H1 (cell line): ENCODE results near the gene ENKUR. TPM values are rescaled to one million over a fixed set of nuclear protein-coding genes. Genes with fewer than 3 reads are reported as not detected.

Experiments used
- CTCF ChIA-PET: fragments of 300-600 bp; sonication (Branson Sonifier 250); formaldehyde crosslinking; loops from one replicate; lab custom pipeline; 2021; ENCODE audit not compliant: partially characterized antibody; lab: Charles Lee
- POLR2A ChIA-PET: fragments of 300-600 bp; sonication (Branson Sonifier 250); formaldehyde crosslinking; loops from one replicate; lab custom pipeline; 2021; ENCODE audit warnings: inconsistent platforms; ENCODE audit not compliant: partially characterized antibody; lab: Charles Lee
- DNase-seq, 2 experiments: peaks; one replicate each; pipeline versions ENCODE4 v3.0.0 to v3.0.0-alpha.2; 2010 to 2022; ENCODE audit warnings: low spot score in 2 of 2, low read depth in 1 of 2, mixed read lengths in 1 of 2
- FAIRE-seq: peaks from 2 replicates; lab custom pipeline; 2011; peaks lifted over from hg19 to GRCh38; lab: Jason Lieb, UNC
- H2AFZ ChIP-seq: 2 replicates; pipeline ENCODE4 v1.8.1; 2012; ENCODE audit warnings: low read length, inconsistent platforms
- H2AK5ac ChIP-seq: 2 replicates; pipeline ENCODE4 v1.6.1; 2013; ENCODE audit warnings: low read depth, low read length
- H2BK120ac ChIP-seq: replicated peaks from 2 replicates; pipeline ENCODE3; 2013; ENCODE audit warnings: low read depth, low read length, inconsistent platforms
- H2BK12ac ChIP-seq: 2 replicates; pipeline ENCODE4 v1.6.1; 2013; ENCODE audit warnings: low read depth, low read length
- H2BK15ac ChIP-seq: 2 replicates; pipeline ENCODE4 v1.6.1; 2013; ENCODE audit warnings: low read length
- H2BK20ac ChIP-seq: 2 replicates; pipeline ENCODE4 v1.6.1; 2013; ENCODE audit warnings: low read length
- H2BK5ac ChIP-seq: 2 replicates; pipeline ENCODE4 v1.6.1; 2013; ENCODE audit warnings: low read depth, low read length
- H3K14ac ChIP-seq: 2 replicates; pipeline ENCODE4 v1.6.1; 2013; ENCODE audit warnings: inconsistent platforms; ENCODE audit not compliant: insufficient read length
- H3K18ac ChIP-seq: 2 replicates; pipeline ENCODE4 v1.6.1; 2013; ENCODE audit warnings: low read length; ENCODE audit errors: extremely low read depth
- H3K23ac ChIP-seq: 2 replicates; pipeline ENCODE4 v1.6.1; 2013; ENCODE audit warnings: inconsistent platforms; ENCODE audit not compliant: insufficient read length
- H3K23me2 ChIP-seq: 2 replicates; pipeline ENCODE4 v1.6.1; 2013; ENCODE audit warnings: low read depth, low read length
- H3K27ac ChIP-seq: 2 replicates; pipeline ENCODE4 v1.6.1; 2011; ENCODE audit warnings: low read depth, low read length, inconsistent platforms
- H3K27me3 ChIP-seq, 4 experiments: replicated peaks in 1 of 4; 1 replicate in 1 of 4; 2 replicates in 3 of 4; pipeline versions ENCODE4 v1.6.1 to v1.8.1; 2011 to 2013; ENCODE audit warnings: low read length in 3 of 4, mild to moderate bottlenecking in 3 of 4, inconsistent platforms in 2 of 4, mixed read lengths in 2 of 4, moderate library complexity in 1 of 4; ENCODE audit not compliant: control insufficient read depth in 3 of 4, insufficient read depth in 3 of 4; ENCODE audit errors: extremely low read depth in 1 of 4
- H3K36me3 ChIP-seq, 4 experiments: 2 replicates each; pipeline versions ENCODE4 v1.6.1 to v1.8.1; 2011 to 2013; ENCODE audit warnings: mild to moderate bottlenecking in 4 of 4, low read length in 3 of 4, moderate library complexity in 2 of 4, control low read depth in 1 of 4, inconsistent platforms in 1 of 4; ENCODE audit not compliant: insufficient read depth in 4 of 4, control insufficient read depth in 2 of 4
- H3K4ac ChIP-seq: replicated peaks from 2 replicates; pipeline ENCODE3; 2013; ENCODE audit warnings: low read length, low read depth, mixed read lengths, inconsistent platforms; ENCODE audit not compliant: insufficient read length
- H3K4me1 ChIP-seq, 4 experiments: replicated peaks in 1 of 4; 1 replicate in 1 of 4; 2 replicates in 3 of 4; pipeline versions ENCODE4 v1.6.1 to v1.8.1; 2011 to 2013; ENCODE audit warnings: low read length in 3 of 4, inconsistent platforms in 2 of 4, mixed read lengths in 1 of 4; ENCODE audit not compliant: insufficient read depth in 4 of 4, control insufficient read depth in 3 of 4
- H3K4me2 ChIP-seq, 2 experiments: 2 replicates each; pipeline versions ENCODE4 v1.6.1 to v1.8.1; 2011 to 2013; ENCODE audit warnings: low read depth in 2 of 2, low read length in 2 of 2, control low read depth in 1 of 2, inconsistent platforms in 1 of 2, mild to moderate bottlenecking in 1 of 2; ENCODE audit not compliant: insufficient read depth in 1 of 2
- H3K4me3 ChIP-seq, 4 experiments: fragments of 200-600, 300-600 bp in 1 of 4; sonication (generic), shearing (Covaris generic), sonication (Bioruptor Twin) in 1 of 4; 2 replicates each; pipeline versions ENCODE4 v1.5.1 to v1.8.1; 2011 to 2016; ENCODE audit warnings: low read length in 4 of 4, low read depth in 3 of 4, control low read depth in 2 of 4, inconsistent platforms in 2 of 4, mild to moderate bottlenecking in 2 of 4, mixed read lengths in 1 of 4, moderate library complexity in 1 of 4; ENCODE audit not compliant: insufficient read depth in 2 of 4; ENCODE audit errors: extremely low read depth in 1 of 4
- H3K56ac ChIP-seq: replicated peaks from 2 replicates; pipeline ENCODE3; 2013; ENCODE audit warnings: low read depth, mild to moderate bottlenecking, mixed read lengths, low read length, inconsistent platforms; ENCODE audit not compliant: insufficient read length
- H3K79me1 ChIP-seq: 2 replicates; pipeline ENCODE4 v1.6.1; 2013; ENCODE audit warnings: low read depth, low read length, control low read depth
- H3K79me2 ChIP-seq, 2 experiments: 2 replicates each; pipeline versions ENCODE4 v1.6.1 to v1.8.1; 2012 to 2013; ENCODE audit warnings: low read length in 2 of 2, mild to moderate bottlenecking in 2 of 2, inconsistent platforms in 1 of 2; ENCODE audit not compliant: insufficient read depth in 2 of 2, control insufficient read depth in 1 of 2
- H3K9ac ChIP-seq, 4 experiments: replicated peaks in 1 of 4; 1 replicate in 1 of 4; 2 replicates in 3 of 4; pipeline versions ENCODE4 v1.6.1 to v1.8.1; 2011 to 2013; ENCODE audit warnings: low read depth in 3 of 4, low read length in 3 of 4, control low read depth in 2 of 4, mild to moderate bottlenecking in 2 of 4, moderate library complexity in 2 of 4, inconsistent platforms in 1 of 4; ENCODE audit errors: extremely low read depth in 1 of 4
- H3K9me3 ChIP-seq, 2 experiments: 2 replicates each; pipeline versions ENCODE4 v1.6.1 to v1.8.1; 2012 to 2013; ENCODE audit warnings: mild to moderate bottlenecking in 2 of 2, moderate library complexity in 2 of 2, control low read depth in 1 of 2, inconsistent platforms in 1 of 2, low read depth in 1 of 2, low read length in 1 of 2, mixed read lengths in 1 of 2; ENCODE audit not compliant: insufficient read depth in 2 of 2
- H4K20me1 ChIP-seq, 2 experiments: replicated peaks in 1 of 2; 2 replicates each; pipeline versions ENCODE3 to v1.8.1; 2011 to 2013; ENCODE audit warnings: inconsistent platforms in 2 of 2, low read length in 2 of 2, mild to moderate bottlenecking in 1 of 2; ENCODE audit not compliant: insufficient read depth in 2 of 2, control insufficient read depth in 1 of 2
- H4K5ac ChIP-seq: 2 replicates; pipeline ENCODE4 v1.6.1; 2013; ENCODE audit warnings: low read length, low read depth, mixed read lengths, inconsistent platforms; ENCODE audit not compliant: insufficient read length
- H4K8ac ChIP-seq: 2 replicates; pipeline ENCODE4 v1.8.0; 2013; ENCODE audit warnings: mild to moderate bottlenecking, moderate library complexity, low read length, inconsistent platforms; ENCODE audit not compliant: insufficient read depth; ENCODE audit errors: extremely low read depth
- H4K91ac ChIP-seq: replicated peaks from 2 replicates; pipeline ENCODE3; 2013; ENCODE audit warnings: low read length, mixed read lengths, inconsistent platforms; ENCODE audit not compliant: insufficient read length
- ASH2L ChIP-seq: fragments of 200-600, 300-600 bp; sonication (generic); IDR thresholded peaks from one replicate; pipeline ENCODE4 v1.7.1; 2017; ENCODE audit warnings: low read length
- BCL11A ChIP-seq, 2 experiments: IDR thresholded peaks; one replicate each; pipeline ENCODE4 v1.6.1; 2011; ENCODE audit warnings: low read depth in 2 of 2, low read length in 2 of 2, mild to moderate bottlenecking in 2 of 2
- CTBP2 ChIP-seq: IDR thresholded peaks from 2 replicates; pipeline ENCODE4 v1.7.0; 2011; ENCODE audit warnings: borderline replicate concordance, mild to moderate bottlenecking, moderate library complexity, mixed read lengths, low read length; ENCODE audit not compliant: insufficient read depth, insufficient read length
- CTCF ChIP-seq, 3 experiments: IDR thresholded peaks; 1 replicate in 2 of 3; 2 replicates in 1 of 3; pipeline versions ENCODE4 v1.5.1 to v1.6.1; 2011; ENCODE audit warnings: low read length in 3 of 3, mild to moderate bottlenecking in 3 of 3, inconsistent platforms in 2 of 3, low read depth in 1 of 3, moderate library complexity in 1 of 3; ENCODE audit not compliant: insufficient read depth in 1 of 3; ENCODE audit errors: control extremely low read depth in 1 of 3
- E2F6 ChIP-seq: IDR thresholded peaks from 2 replicates; pipeline ENCODE4 v1.6.1; 2012; ENCODE audit warnings: inconsistent platforms
- HDAC2 ChIP-seq, 2 experiments: fragments of 300-600 bp in 1 of 2; sonication (generic) in 1 of 2; IDR thresholded peaks; 2 replicates each; pipeline ENCODE4 v1.6.1; 2011 to 2012; ENCODE audit warnings: low read depth in 2 of 2, low read length in 2 of 2, mild to moderate bottlenecking in 2 of 2, moderate library complexity in 2 of 2, borderline replicate concordance in 1 of 2, inconsistent platforms in 1 of 2
- JUN ChIP-seq: IDR thresholded peaks from 2 replicates; pipeline ENCODE4 v1.6.1; 2011; ENCODE audit warnings: low read depth, mild to moderate bottlenecking, improper control_type of control experiment, low read length
- POU5F1 ChIP-seq: IDR thresholded peaks from 2 replicates; pipeline ENCODE4 v1.6.1; 2011; ENCODE audit warnings: low read depth, mild to moderate bottlenecking, low read length, moderate library complexity
- SP2 ChIP-seq: IDR thresholded peaks from 2 replicates; pipeline ENCODE4 v1.6.1; 2012; ENCODE audit warnings: mild to moderate bottlenecking, low read length, inconsistent platforms
- TBP ChIP-seq: IDR thresholded peaks from 2 replicates; pipeline ENCODE4 v1.6.1; 2011; ENCODE audit warnings: low read depth, low read length, improper control_type of control experiment
- TCF12 ChIP-seq: IDR thresholded peaks from 2 replicates; pipeline ENCODE4 v1.6.1; 2011; ENCODE audit warnings: low read depth, mild to moderate bottlenecking, low read length
- WGBS, 2 experiments: shearing (Covaris generic) in 1 of 2; methylation state at CpG; one replicate each; pipeline versions ENCODE4 v1.1.6 to v1.1.7; 2013 to 2015; ENCODE audit warnings: low lambda C conversion rate in 2 of 2, mixed read lengths in 2 of 2, inconsistent platforms in 1 of 2, low coverage in 1 of 2, missing lambda C conversion rate in 1 of 2; ENCODE audit not compliant: insufficient replicate concordance in 2 of 2, insufficient coverage in 1 of 2, insufficient read length in 1 of 2; ENCODE audit errors: extremely low coverage in 1 of 2, missing lambda C conversion rate in 1 of 2; 5-methylcytosine and 5-hydroxymethylcytosine counted together
- polyA plus RNA-seq, 7 experiments: library from polyadenylated mRNA; depleted of rRNA in 3 of 7; stranded (reverse) in 5 of 7; unstranded in 2 of 7; fragments of >200 nt in 5 of 7; fragments of 200-250 nt in 2 of 7; gene quantifications; 1 replicate in 5 of 7; 2 replicates in 1 of 7; 4 replicates in 1 of 7; pipeline versions ENCODE4 v1.2.1 to v1.2.3, GENCODE V29; 2011 to 2013; ENCODE audit warnings: missing spikeins in 2 of 7, mixed read lengths in 2 of 7
- total RNA-seq: library from RNA; stranded (reverse); fragmentation: NEBNext Ultra II Directional; extraction: Animal tissue kit (Norgen Biotek cat#: 25700); gene quantifications from 2 replicates; pipeline ENCODE4 v1.2.1, GENCODE V29; 2021

Gene ENKUR
- total and polyA plus RNA-seq, 2 of the 8 experiments (the other 6 are each of a cell fraction or from before 2014, with no cell fraction given) = not detected

- Histone ChIP-seq H3K27me3 (no peaks in the 10 kb centered on the region), H2BK5ac (no peak overlapping the region), H3K4me3 (no peak overlapping the region), H3K4ac (no peak overlapping the region), H3K56ac (no peak overlapping the region), H2BK12ac (no peak overlapping the region), H2AK5ac (no peak overlapping the region), H3K27ac (no peak overlapping the region), H3K4me2 (no peak overlapping the region), H3K23ac (no peak overlapping the region), H2BK15ac (no peak overlapping the region), H3K14ac (no peak overlapping the region), H3K4me1 (no peaks in the 10 kb centered on the region), H2BK20ac (no peak overlapping the region), H3K9ac (no peak overlapping the region), H3K9me3 (no peaks in the 10 kb centered on the region), H4K8ac (no peak overlapping the region), H4K91ac (no peak overlapping the region), H3K36me3 (no peaks in the 10 kb centered on the region), H2AFZ (no peak overlapping the region), H3K23me2 (no peaks in the 10 kb centered on the region), H3K18ac (no peak overlapping the region), H3K79me1 (no peaks in the 10 kb centered on the region), H4K20me1 (no peaks in the 10 kb centered on the region), H3K79me2 (no peaks in the 10 kb centered on the region), H4K5ac (no peak overlapping the region), H2BK120ac (no peak overlapping the region)
- ChIA-PET POLR2A (no interaction called here), CTCF (interaction anchor here (1.7 kb wide), 1 partner anchor 7 kb away, joined by 4 read pairs; no protein-coding TSS in a partner anchor)
- WGBS, 2 experiments = 92% methylated on average over 4 of the region's 4 CpGs; no CpG with 5 or more reads in 1 of the 2 experiments
- DNase-seq = no peak
- no peak for FAIRE-seq
- no peak for TF ChIP-seq TCF12
- no peak for TF ChIP-seq E2F6
- no peak for TF ChIP-seq POU5F1
- TF ChIP-seq HDAC2 (IDR thresholded peaks at IDR 0.05; ENCODE audit: borderline replicate concordance in 1 of 2, low read depth in 2 of 2, low read length in 2 of 2) = no peak
- TF ChIP-seq ASH2L = no peak
- TF ChIP-seq SP2 = no peak
- no peak for TF ChIP-seq JUN
- no peak for TF ChIP-seq CTCF (IDR thresholded peaks at IDR 0.05; ENCODE audit: control extremely low read depth in 1 of 3, insufficient read depth in 1 of 3, low read depth in 1 of 3, low read length in 3 of 3)
- TF ChIP-seq BCL11A (IDR thresholded peaks at IDR 0.05; ENCODE audit: low read depth in 2 of 2, low read length in 2 of 2) = no peak
- TF ChIP-seq CTBP2 = no peak
- no peak for TF ChIP-seq TBP
Observed at GRCh38 chr10:24979685-24980084, 36.3 kb downstream of the ENKUR start.
